Kidney capillary endothelial cell (primary cell): Measurements from ENCODE around the gene OR6B2.
A peak's percentile ranks its signal among the peaks of the same experiment; 100 is the strongest.
"Not testable (repeated sequence)": the region's sequence is repeated elsewhere in the genome, so short reads cannot be mapped to it uniquely, and the experiment has no call there.

Source experiments
- DNase-seq: peaks from one replicate; pipeline ENCODE4 v3.0.0-alpha.2; 2018; ENCODE audit warnings: low spot score

Gene OR6B2

DNA sequence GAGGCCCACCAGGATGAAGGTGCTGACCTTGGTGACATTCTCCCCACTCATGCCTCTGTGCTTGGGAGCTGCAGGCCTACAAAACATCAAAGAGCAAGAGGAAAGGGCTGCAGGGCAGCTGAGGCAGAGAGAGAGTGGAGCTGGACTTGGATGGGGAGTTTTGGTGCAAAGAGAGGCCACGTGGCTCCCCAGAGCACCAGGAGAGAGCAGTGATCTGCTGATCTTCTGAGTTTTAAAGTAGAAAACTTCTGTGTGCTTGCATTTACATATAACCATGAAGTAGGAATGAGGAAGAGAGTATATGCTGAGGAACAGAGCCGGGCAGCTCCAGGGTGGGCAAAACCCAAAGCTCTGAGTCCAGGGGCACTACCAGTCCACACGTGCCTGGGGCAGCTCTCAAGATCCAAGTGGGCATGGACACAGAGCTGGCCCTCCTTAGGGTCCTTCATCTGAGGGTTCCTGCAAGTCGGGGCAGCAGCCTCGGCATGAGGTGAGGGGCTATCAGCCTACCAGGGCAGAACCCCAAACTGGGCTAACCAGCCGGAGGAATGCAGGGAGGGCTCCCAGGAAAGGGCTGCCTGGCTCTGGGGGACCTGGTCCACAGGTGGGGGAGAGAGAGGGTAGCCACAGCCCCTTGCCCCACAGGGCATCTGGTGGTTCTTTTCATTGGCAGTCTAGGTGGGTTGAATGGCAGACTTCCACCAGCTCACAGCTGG, at the start of gene OR6B2:
TSS of gene OR6B2 (minus strand) at position 51 of the 716 bp plus-strand sequence. CDS start at position 51, 0 bp downstream.
- DNase-seq, result no peak

GRCh38 chr2:240078631-240079030, 48.4 kb upstream of the OR6B2 start:
- no peak for DNase-seq

DNA sequence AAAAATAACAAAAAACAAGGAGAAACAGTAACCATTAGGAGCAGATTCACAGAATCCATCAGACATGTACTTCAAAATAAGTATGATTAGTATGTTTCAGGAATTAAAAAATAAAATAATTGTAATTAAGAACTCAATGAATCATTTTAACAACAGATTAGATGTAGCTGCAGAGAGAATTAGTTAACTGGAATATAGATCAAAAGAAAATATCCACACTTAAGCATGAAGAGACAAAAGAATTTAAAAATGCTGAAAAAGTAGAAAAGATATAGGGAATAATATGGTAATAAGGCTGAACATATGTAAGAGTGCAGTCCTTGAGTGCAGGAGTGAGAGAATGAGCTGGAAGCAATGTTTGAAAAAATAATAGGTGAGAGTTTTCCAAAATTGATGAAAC, 47.2 kb upstream of the OR6B2 start:
- DNase-seq, result no peak

DNA sequence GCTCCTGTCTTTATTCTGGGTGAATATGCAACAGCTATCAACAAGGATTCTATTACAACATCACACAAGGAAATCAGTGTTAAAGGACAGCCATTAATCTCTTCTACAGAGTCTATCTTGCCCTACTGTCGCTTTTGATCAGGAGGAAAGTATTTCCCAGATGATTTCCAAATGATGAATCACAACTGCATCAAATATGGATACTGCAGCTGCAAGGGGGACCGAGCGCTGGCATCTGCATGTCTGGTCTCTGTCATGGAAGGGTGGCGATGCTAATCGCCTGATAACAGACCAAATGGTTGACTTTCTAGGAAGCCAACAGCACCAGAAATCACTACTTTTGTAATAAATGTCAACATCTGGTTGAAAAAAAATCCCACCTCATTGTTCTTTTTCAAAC, 44.3 kb upstream of the OR6B2 start:
- DNase-seq, result no peak

DNA sequence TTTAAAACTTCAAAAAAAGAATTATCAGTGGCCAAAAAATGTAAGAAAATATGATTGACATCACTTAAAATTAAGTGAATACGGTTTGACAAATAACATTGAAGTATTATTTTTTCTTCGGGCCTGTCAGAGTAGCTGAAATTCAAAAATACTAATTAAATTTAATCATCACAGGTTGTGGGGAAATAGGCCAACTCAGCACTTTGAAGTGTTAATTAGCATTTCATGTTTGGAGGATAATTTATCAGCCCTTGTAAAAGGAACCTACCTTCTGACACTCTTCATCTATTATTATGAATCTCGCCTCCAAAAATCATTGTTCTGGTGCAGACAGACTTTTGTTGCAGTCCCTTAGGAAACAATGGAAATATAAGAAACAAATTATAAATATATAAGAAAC, 40.7 kb upstream of the OR6B2 start:
- DNase-seq, result no peak

- no peak for DNase-seq
Measured at GRCh38 chr2:240069829-240070228, 39.6 kb upstream of the OR6B2 start.

GRCh38 chr2:240068193-240068592, 38.0 kb upstream of the OR6B2 start:
- no peak for DNase-seq

- no peak for DNase-seq
Measured at GRCh38 chr2:240066489-240066888, 36.3 kb upstream of the OR6B2 start.

DNA sequence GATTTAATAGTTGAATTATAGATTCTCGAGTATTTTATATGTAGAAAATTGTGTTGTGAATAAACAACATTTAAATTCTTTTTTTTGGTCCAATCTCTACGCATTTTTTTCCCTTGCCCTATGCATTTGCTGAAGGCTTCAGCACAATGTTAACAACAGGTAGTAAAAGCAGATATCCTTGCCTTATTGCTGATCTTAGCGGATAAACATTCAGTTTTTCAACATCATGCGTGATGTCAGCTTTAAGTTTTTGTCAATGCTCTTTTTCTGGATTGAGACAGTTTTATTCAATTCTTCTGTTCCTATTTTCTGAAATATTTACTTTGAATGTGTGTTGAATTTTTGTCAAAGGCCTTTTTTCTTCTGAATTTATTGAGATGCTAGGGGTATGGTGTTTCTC, 34.7 kb upstream of the OR6B2 start:
- no peak for DNase-seq

- DNase-seq, result peak; percentile 58
Measured at GRCh38 chr2:240060977-240061591, 30.9 kb upstream of the OR6B2 start.

- DNase-seq, result no peak
Measured at GRCh38 chr2:240056678-240057077, 26.4 kb upstream of the OR6B2 start.

DNA sequence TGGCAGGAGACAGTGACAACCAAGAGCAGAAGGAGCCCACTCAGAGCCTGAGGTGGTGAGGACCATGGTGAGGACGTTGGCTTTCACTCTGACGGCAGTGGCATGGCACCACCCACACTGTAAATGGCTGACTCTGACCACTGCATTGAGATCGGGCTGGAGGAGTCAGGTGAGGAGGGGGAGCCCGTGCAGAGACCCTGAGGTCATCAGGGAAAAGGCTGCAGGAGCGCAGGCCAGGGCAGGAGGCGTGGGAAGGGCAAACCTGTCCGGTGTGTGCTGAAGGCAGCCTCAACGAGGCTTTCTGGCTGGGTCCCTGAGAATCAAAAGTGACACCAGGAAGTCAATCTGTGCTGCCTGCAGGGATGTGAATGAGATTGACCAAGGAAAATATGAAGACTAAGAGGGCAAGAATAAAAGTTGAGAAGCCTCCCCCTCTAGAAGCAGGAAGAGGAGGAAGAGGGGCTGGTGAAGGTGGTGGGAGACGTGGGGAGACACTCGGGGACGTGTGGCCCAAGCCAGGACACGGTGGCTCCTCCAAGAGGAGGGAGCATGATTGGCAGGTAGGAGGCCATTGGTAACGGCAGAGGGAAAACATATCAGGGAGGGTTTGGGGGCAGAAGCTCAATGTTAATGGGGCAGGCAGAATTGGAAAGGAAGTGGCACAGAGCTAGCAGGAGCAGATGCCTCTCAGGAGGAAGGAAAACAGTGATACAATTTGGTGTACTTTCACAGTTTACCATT, 25.1 kb upstream of the OR6B2 start:
- no peak for DNase-seq

DNA sequence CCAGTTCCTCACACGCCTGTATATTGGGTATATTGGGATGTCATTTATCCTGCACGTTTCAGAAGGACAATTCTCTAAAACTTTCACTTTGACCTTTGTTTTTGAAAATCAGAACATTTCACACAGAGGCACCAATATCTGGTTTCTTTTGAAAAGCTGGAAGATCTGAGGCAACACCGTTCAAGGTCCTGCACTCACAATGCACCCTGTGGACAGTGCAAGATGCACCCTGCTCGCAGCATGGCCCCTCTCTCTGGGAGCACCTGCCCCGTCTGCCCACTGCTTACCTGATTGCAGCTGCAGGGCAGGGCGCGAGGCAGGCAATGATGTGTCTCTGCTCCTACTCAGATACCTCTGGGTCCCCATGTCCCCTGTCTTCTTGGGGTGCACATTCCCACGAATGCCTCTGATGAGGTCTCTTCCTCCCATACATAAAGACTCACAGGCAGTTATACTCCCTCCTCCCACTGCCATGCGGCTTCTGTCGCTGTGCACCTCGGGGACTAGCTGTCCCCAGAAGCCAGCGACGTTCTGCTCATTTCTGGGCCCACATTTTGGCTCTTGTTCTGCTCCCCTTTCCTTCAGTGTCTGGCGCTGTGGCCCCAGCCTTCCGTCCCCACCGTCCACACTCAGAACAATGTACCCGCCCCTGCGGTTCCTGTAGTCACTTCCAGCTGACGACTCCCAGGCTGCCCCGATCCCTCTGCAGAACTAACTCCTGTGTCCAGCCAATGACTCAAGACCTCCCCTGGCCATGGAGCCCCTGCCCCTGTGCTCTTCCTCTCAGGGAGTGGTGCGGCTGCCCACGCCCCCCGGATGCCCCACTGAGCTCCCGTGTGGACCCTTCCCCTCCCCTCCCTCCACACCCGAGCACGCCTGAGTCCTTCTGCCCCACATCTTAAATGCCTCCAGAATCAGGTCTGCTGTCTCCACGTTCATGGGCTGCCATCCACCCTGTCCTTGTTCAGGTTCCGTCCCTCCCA, 23.2 kb upstream of the OR6B2 start, which contains the start of gene OR6B3:
TSS of gene OR6B3 (minus strand) at position 349 of the 983 bp plus-strand sequence.
- no peak for DNase-seq

DNA sequence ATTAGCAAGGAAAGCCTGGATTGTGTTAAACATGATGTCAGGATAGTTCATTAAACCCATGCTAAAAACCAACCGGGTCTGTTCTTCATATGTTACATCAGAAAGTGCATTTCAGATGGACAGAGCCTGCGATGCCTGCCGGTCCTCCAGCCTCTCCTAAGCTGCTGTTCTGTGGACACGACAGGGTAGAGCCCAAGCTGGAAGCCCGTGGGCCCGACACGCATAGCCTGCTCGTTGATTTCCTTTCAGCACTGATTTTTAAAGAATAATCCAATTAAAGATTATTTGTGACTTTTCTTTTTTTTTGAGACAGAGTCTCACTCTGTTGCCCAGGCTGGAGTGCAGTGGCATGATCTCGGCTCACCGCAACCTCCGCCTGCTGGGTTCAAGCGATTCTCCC, 22.3 kb upstream of the OR6B2 start:
- DNase-seq, result no peak

- no peak for DNase-seq
Measured at GRCh38 chr2:240051697-240052096, 21.5 kb upstream of the OR6B2 start.

DNA sequence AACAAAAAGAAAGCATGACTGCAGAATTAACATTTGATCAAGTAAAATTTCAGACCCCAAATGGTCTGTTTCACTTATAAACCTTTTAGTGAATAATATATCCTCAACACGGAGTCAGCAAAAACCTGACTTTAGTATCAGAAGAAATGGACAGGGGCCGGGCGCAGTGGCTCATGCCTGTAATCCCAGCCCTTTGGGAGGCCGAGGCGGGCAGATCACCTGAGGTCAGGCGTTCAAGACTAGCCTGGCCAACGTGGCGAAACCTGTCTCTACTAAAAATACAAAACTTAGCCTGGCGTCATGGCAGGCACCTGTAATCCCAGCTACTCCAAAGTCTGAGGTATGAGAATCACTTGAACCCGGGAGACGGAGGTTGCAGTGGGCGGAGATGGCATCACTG, 20.0 kb upstream of the OR6B2 start:
- no peak for DNase-seq

DNA sequence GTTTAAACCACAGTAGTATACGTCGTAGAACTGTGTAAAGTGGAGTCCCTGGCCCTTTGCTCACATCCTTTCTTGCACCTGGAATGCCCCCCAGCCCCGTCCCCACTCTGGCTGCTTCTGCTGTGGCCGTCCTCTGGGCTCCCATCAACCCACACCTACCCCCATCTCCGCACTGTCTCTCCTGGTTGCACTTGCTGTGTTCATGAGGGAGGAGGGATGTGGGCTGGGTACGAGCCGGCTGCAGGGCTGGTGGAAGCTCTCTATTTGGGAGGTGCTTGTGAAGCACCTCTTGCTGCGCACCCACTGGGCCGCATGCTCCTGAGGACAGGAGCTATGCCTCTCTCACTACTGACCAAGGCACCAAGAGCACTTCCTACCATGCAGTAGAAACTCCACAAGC, 18.0 kb upstream of the OR6B2 start:
- no peak for DNase-seq

DNA sequence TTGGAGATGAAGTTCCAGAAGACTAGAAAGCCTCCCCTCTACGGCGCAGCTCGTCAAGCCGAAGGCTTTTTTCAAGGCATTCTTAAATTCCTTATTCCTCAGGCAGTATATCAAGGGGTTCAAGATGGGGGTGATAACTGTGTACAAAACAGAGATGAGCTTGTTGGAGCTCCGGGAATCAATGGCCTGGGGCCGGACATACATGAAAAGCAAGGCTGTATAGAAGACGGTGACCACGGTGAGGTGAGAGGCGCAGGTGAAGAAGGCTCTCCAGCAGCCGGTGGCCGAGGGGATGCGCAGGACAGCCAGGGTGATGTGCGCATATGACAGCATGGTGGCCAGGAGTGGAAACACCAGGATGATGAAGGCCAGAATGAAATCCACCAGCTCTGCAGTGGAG, 14.9 kb upstream of the OR6B2 start:
- DNase-seq, result no peak

GRCh38 chr2:240044096-240044495, 13.9 kb upstream of the OR6B2 start:
- DNase-seq, result not testable (repeated sequence)

GRCh38 chr2:240043279-240043989, 13.2 kb upstream of the OR6B2 start:
- no peak for DNase-seq

- DNase-seq, result no peak
Measured at GRCh38 chr2:240042740-240043139, 12.5 kb upstream of the OR6B2 start.
